HepG2 (cell line): ENCODE results near the gene DAB1. TPM values are rescaled to one million over a fixed set of nuclear protein-coding genes. Genes with fewer than 3 reads are reported as not detected.

Experiments used
- ATAC-seq: fragments of 200-7000 bp; cut with Tn5 transposase; 3 replicates; pipeline ENCODE4 v1.9.1; 2020; ENCODE audit warnings: mild to moderate bottlenecking, moderate library complexity
- BruUV-seq: library from RNA; stranded (reverse); fragments of 400-500 nt; replicated peaks from 2 replicates; lab custom pipeline; 2021; lab: Mats Ljungman, UMichigan
- CTCF ChIA-PET: fragments of 300-600 bp; formaldehyde crosslinking; extraction: SDS; loops from one replicate; lab custom pipeline; 2021; ENCODE audit warnings: low total read pairs, inconsistent platforms, low intra/inter-chr PET ratio; lab: Yijun Ruan, JAX
- POLR2A ChIA-PET: fragments of 350-600 bp; sonication (Branson Sonifier 250); formaldehyde crosslinking; loops from one replicate; lab custom pipeline; 2020; ENCODE audit warnings: antibody characterized with exemption, inconsistent platforms; lab: Yijun Ruan, JAX
- DNase-seq: peaks from one replicate; pipeline ENCODE4 v3.0.0-alpha.2; 2015; ENCODE audit warnings: low spot score
- FAIRE-seq: peaks from 3 replicates; lab custom pipeline; 2011; peaks lifted over from hg19 to GRCh38; lab: Jason Lieb, UNC
- H2AFZ ChIP-seq: one replicate; pipeline ENCODE4 v1.6.1; 2011; ENCODE audit warnings: low read length, inconsistent platforms
- H3K27ac ChIP-seq: fragments of 300-600 bp; 3 replicates; pipeline ENCODE4 v1.8.0; 2011; ENCODE audit warnings: mixed run types, mild to moderate bottlenecking, mixed read lengths, low read length, inconsistent platforms; ENCODE audit not compliant: insufficient read depth; ENCODE audit errors: extremely low read length
- H3K27me3 ChIP-seq, 2 experiments: fragments of 200-600 bp in 1 of 2; 2 replicates in 1 of 2; 3 replicates in 1 of 2; pipeline versions ENCODE4 v1.6.0 to v1.8.0; 2011; ENCODE audit warnings: low read length in 2 of 2, mild to moderate bottlenecking in 2 of 2, moderate library complexity in 2 of 2, inconsistent platforms in 1 of 2; ENCODE audit not compliant: insufficient read depth in 2 of 2, control insufficient read depth in 1 of 2
- H3K36me3 ChIP-seq, 2 experiments: fragments of 200-600 bp in 1 of 2; replicated peaks in 1 of 2; 2 replicates in 1 of 2; 3 replicates in 1 of 2; pipeline versions ENCODE4 v1.5.1 to v1.8.0; 2011; ENCODE audit warnings: low read length in 2 of 2, inconsistent platforms in 1 of 2; ENCODE audit not compliant: insufficient read depth in 2 of 2, control insufficient read depth in 1 of 2
- H3K4me1 ChIP-seq: 2 replicates; pipeline ENCODE4 v1.5.1; 2012; ENCODE audit warnings: low read length, inconsistent platforms; ENCODE audit not compliant: insufficient read depth
- H3K4me2 ChIP-seq: 2 replicates; pipeline ENCODE4 v1.6.0; 2011; ENCODE audit warnings: low read depth, low read length, inconsistent platforms
- H3K4me3 ChIP-seq, 3 experiments: fragments of 200-600 bp in 1 of 3; sonication (generic), shearing (Covaris generic) in 1 of 3; replicated peaks in 1 of 3; 2 replicates each; pipeline ENCODE4 v1.5.1; 2011 to 2016; ENCODE audit warnings: low read length in 3 of 3, inconsistent platforms in 2 of 3, low read depth in 2 of 3, mild to moderate bottlenecking in 2 of 3, control low read depth in 1 of 3, mixed read lengths in 1 of 3; ENCODE audit not compliant: insufficient read depth in 1 of 3
- H3K79me2 ChIP-seq: one replicate; pipeline ENCODE4 v1.6.1; 2011; ENCODE audit warnings: low read length, inconsistent platforms; ENCODE audit not compliant: insufficient read depth
- H3K9ac ChIP-seq: 2 replicates; pipeline ENCODE4 v1.6.0; 2011; ENCODE audit warnings: mild to moderate bottlenecking, low read depth, low read length, inconsistent platforms; ENCODE audit not compliant: insufficient read depth
- H3K9me3 ChIP-seq: 2 replicates; pipeline ENCODE4 v1.5.1; 2012; ENCODE audit warnings: mild to moderate bottlenecking, low read length
- H4K20me1 ChIP-seq: 2 replicates; pipeline ENCODE4 v1.6.0; 2011; ENCODE audit warnings: inconsistent platforms, mild to moderate bottlenecking, low read length, moderate library complexity; ENCODE audit not compliant: insufficient read depth
- BORCS8-MEF2B ChIP-seq: sonication (generic); formaldehyde crosslinking; IDR thresholded peaks from 2 replicates; pipeline ENCODE4 v1.8.0; 2022; ENCODE audit warnings: mild to moderate bottlenecking, missing genetic modification reagents
- CREB1 ChIP-seq, 2 experiments: fragments of 450-650 bp in 1 of 2; IDR thresholded peaks; 2 replicates each; pipeline ENCODE4 v1.6.1; 2016 to 2017; ENCODE audit warnings: control low read depth in 1 of 2, mild to moderate bottlenecking in 1 of 2, missing compliant biosample characterization in 1 of 2, missing genetic modification characterization in 1 of 2
- PHB2 ChIP-seq: fragments of 450-650 bp; IDR thresholded peaks from 2 replicates; pipeline ENCODE4 v1.6.1; 2018; ENCODE audit not compliant: partially characterized antibody
- ZNF629 ChIP-seq: sonication (generic); formaldehyde crosslinking; conservative IDR thresholded peaks from 2 replicates; pipeline ENCODE4 v1.5.0; 2020; ENCODE audit warnings: missing genetic modification reagents
- ZNF672 ChIP-seq: sonication (generic); formaldehyde crosslinking; IDR thresholded peaks from 2 replicates; pipeline ENCODE4 v1.8.1; 2022; ENCODE audit warnings: missing genetic modification reagents
- WGBS: methylation state at CpG from one replicate; pipeline ENCODE4 v1.1.6; 2017; ENCODE audit warnings: low lambda C conversion rate; 5-methylcytosine and 5-hydroxymethylcytosine counted together
- in situ Hi-C: cut with HindIII; loops from 2 replicates; pipeline ENCODE4 v1.10.0; 2017; ENCODE audit warnings: low pct_unique_long_range_greater_than_20kb; ENCODE audit not compliant: extremely low pct_ligation_motif_present
- intact Hi-C: fragments of 100-400 bp; cut with micrococcal nuclease; formaldehyde crosslinking; loops from one replicate; pipeline ENCODE4 v1.10.0; 2022; ENCODE audit not compliant: unreplicated experiment
- polyA plus RNA-seq, 8 experiments: library from polyadenylated mRNA; depleted of rRNA in 3 of 8; stranded (reverse) in 7 of 8; unstranded in 1 of 8; fragments of >200 nt; fragmentation: Illumina TruSeq in 4 of 8; extraction: Trizol in 4 of 8; gene quantifications; 2 replicates each; pipeline versions ENCODE4 v1.2.1 to v1.2.3, GENCODE V29; 2011 to 2016; ENCODE audit warnings: low read depth in 4 of 8, missing spikeins in 1 of 8, mixed read lengths in 1 of 8; ENCODE audit not compliant: insufficient read depth in 1 of 8
- total RNA-seq, 5 experiments: library from RNA; depleted of rRNA; stranded (reverse); fragments of >200 nt; fragmentation: Illumina TruSeq; extraction: Trizol; gene quantifications; 2 replicates each; pipeline ENCODE4 v1.2.3, GENCODE V29; 2016; ENCODE audit warnings: low read depth in 1 of 5
- TF ChIP-seq, protein P1 (sequence below): fragments of 450-650 bp; IDR thresholded peaks from 2 replicates; pipeline ENCODE4 v1.6.1; 2016
- TF ChIP-seq, protein P2 (sequence below): sonication (generic); formaldehyde crosslinking; conservative IDR thresholded peaks from 2 replicates; pipeline ENCODE4 v1.4.0; 2020; ENCODE audit warnings: mild to moderate bottlenecking, missing genetic modification reagents, moderate library complexity
- TF ChIP-seq, protein P3 (sequence below): sonication (generic); formaldehyde crosslinking; IDR thresholded peaks from 2 replicates; pipeline ENCODE4 v1.9.0; 2021; ENCODE audit warnings: missing genetic modification reagents, borderline replicate concordance
- TF ChIP-seq, protein P4 (sequence below): sonication (generic); formaldehyde crosslinking; IDR thresholded peaks from 2 replicates; pipeline ENCODE4 v1.4.0; 2020; ENCODE audit warnings: mild to moderate bottlenecking, missing genetic modification reagents, borderline replicate concordance

DAB1 gene
- total and polyA plus RNA-seq, 2 of the 13 experiments (the other 11 are each of a cell fraction or from before 2014, with no cell fraction given) = 0.04 to 0.13 TPM

DNA sequence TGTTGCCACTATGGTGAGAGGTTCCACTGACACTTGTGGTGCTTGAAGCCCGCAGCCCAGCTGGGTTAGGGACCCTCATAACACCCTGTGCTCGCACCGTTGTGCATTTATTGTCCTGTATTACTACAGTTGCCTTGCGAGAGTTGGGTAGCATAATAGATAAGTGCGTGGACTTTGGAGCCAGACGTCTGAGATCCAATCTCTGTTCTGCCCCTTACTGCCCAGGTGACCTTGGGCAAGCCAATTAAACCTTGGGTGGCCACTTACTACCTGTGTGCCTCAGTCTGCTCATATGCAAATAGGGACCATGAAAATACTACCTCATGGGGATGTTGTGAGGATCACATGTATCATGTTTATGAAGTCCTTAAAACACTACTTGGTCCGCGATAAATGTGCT is 471.4 kb downstream of the DAB1 start:
- no peaks in the 10 kb centered on the region for H3K9me3 ChIP-seq
- H3K79me2 ChIP-seq = no peaks in the 10 kb centered on the region
- no peak overlapping the region for H2AFZ ChIP-seq
- no peaks in the 10 kb centered on the region for H3K36me3 ChIP-seq
- H3K4me2 ChIP-seq = no peak overlapping the region
- CTCF ChIA-PET = no interaction called here
- ATAC-seq (no peak), FAIRE-seq (no peak), DNase-seq (no peak)
- no peak overlapping the region for H3K9ac ChIP-seq
- TF ChIP-seq PHB2 (no peak), BORCS8-MEF2B (CRISPR knock-in tag) (0 out of 2 replicates have a peak, but pooled peaks have one; percentile 41), CREB1 (IDR thresholded peaks at IDR 0.05) (no peak), CREB1 (CRISPR knock-in tag; IDR thresholded peaks at IDR 0.05) (no peak), ZNF629 (peak; percentile 35; the same call in 1 of the 2 replicates)
- TF ChIP-seq, protein P1, sequence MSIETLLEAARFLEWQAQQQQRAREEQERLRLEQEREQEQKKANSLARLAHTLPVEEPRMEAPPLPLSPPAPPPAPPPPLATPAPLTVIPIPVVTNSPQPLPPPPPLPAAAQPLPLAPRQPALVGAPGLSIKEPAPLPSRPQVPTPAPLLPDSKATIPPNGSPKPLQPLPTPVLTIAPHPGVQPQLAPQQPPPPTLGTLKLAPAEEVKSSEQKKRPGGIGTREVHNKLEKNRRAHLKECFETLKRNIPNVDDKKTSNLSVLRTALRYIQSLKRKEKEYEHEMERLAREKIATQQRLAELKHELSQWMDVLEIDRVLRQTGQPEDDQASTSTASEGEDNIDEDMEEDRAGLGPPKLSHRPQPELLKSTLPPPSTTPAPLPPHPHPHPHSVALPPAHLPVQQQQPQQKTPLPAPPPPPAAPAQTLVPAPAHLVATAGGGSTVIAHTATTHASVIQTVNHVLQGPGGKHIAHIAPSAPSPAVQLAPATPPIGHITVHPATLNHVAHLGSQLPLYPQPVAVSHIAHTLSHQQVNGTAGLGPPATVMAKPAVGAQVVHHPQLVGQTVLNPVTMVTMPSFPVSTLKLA = 0 out of 2 replicates have a peak, but pooled peaks have one; percentile 15
- no peaks in the 10 kb centered on the region for H3K27me3 ChIP-seq
- intact Hi-C loops (no loop called here), in situ Hi-C loops (no loop called here)
- no TSS peak for BruUV-seq
- POLR2A ChIA-PET = no interaction called here
- 84% methylated on average over 8 of the region's 8 CpGs for WGBS
- no peak overlapping the region for H3K27ac ChIP-seq
- no peaks in the 10 kb centered on the region for H4K20me1 ChIP-seq
- no peak overlapping the region for H3K4me3 ChIP-seq
- H3K4me1 ChIP-seq = peaks cover 55% of the 10 kb centered on the region

DNA sequence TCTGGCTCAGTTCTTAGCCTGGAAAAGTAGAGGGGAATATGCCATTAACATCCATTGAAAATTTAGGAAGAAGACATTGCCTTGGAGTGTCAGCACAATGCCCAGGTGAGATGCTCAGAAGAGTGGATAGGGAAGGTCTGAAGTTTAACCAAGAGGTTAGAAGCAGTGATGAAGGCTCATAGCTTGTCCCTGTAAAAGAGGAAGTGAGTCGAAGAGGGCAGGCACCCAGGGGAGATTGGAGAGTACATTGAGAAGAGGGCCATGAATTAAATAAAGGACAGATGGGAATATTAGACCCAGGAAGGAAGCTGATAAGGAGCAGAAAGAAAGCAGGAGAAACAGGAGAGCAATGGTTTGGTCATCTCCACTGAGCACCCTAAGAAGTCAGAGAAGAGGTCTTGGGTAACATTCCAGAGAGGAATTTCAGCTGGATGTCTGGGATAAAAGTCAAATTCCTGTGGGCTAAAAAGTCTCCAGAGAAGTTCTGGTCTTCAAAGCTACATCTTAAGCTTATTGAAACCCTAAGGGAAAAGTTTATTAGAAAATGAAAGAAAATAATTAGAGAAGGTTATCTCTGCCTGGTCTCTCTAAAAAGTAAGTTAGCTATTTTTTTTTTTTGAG is 475.3 kb downstream of the DAB1 start:
- DNase-seq = no peak
- no peak overlapping the region for H3K27ac ChIP-seq
- POLR2A ChIA-PET = no interaction called here
- WGBS = 100% methylated on average over 1 of the region's 1 CpG
- intact Hi-C loops (no loop called here), in situ Hi-C loops (no loop called here)
- CTCF ChIA-PET = no interaction called here
- H3K27me3 ChIP-seq = no peaks in the 10 kb centered on the region
- no peak overlapping the region for H3K4me2 ChIP-seq
- no peak for ATAC-seq
- H3K4me1 ChIP-seq = peaks cover 30% of the 10 kb centered on the region
- no peak overlapping the region for H3K9ac ChIP-seq
- no peaks in the 10 kb centered on the region for H3K9me3 ChIP-seq
- no peak overlapping the region for H3K4me3 ChIP-seq
- BruUV-seq = no TSS peak
- no peaks in the 10 kb centered on the region for H3K79me2 ChIP-seq
- no peaks in the 10 kb centered on the region for H4K20me1 ChIP-seq
- FAIRE-seq = no peak
- H2AFZ ChIP-seq = no peak overlapping the region
- no peaks in the 10 kb centered on the region for H3K36me3 ChIP-seq
- no peak for TF ChIP-seq ZNF672
- TF ChIP-seq, protein P2, sequence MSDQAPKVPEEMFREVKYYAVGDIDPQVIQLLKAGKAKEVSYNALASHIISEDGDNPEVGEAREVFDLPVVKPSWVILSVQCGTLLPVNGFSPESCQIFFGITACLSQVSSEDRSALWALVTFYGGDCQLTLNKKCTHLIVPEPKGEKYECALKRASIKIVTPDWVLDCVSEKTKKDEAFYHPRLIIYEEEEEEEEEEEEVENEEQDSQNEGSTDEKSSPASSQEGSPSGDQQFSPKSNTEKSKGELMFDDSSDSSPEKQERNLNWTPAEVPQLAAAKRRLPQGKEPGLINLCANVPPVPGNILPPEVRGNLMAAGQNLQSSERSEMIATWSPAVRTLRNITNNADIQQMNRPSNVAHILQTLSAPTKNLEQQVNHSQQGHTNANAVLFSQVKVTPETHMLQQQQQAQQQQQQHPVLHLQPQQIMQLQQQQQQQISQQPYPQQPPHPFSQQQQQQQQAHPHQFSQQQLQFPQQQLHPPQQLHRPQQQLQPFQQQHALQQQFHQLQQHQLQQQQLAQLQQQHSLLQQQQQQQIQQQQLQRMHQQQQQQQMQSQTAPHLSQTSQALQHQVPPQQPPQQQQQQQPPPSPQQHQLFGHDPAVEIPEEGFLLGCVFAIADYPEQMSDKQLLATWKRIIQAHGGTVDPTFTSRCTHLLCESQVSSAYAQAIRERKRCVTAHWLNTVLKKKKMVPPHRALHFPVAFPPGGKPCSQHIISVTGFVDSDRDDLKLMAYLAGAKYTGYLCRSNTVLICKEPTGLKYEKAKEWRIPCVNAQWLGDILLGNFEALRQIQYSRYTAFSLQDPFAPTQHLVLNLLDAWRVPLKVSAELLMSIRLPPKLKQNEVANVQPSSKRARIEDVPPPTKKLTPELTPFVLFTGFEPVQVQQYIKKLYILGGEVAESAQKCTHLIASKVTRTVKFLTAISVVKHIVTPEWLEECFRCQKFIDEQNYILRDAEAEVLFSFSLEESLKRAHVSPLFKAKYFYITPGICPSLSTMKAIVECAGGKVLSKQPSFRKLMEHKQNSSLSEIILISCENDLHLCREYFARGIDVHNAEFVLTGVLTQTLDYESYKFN = no peak
- TF ChIP-seq, protein P3, sequence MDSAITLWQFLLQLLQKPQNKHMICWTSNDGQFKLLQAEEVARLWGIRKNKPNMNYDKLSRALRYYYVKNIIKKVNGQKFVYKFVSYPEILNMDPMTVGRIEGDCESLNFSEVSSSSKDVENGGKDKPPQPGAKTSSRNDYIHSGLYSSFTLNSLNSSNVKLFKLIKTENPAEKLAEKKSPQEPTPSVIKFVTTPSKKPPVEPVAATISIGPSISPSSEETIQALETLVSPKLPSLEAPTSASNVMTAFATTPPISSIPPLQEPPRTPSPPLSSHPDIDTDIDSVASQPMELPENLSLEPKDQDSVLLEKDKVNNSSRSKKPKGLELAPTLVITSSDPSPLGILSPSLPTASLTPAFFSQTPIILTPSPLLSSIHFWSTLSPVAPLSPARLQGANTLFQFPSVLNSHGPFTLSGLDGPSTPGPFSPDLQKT (CRISPR knock-in tag) = no peak
- TF ChIP-seq, protein P4, sequence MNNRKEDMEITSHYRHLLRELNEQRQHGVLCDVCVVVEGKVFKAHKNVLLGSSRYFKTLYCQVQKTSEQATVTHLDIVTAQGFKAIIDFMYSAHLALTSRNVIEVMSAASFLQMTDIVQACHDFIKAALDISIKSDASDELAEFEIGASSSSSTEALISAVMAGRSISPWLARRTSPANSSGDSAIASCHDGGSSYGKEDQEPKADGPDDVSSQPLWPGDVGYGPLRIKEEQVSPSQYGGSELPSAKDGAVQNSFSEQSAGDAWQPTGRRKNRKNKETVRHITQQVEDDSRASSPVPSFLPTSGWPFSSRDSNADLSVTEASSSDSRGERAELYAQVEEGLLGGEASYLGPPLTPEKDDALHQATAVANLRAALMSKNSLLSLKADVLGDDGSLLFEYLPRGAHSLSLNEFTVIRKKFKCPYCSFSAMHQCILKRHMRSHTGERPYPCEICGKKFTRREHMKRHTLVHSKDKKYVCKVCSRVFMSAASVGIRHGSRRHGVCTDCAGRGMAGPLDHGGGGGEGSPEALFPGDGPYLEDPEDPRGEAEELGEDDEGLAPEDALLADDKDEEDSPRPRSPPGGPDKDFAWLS (CRISPR knock-in tag) = no peak
